Measurements from ENCODE around the gene FGF12.

Gene FGF12

DNA sequence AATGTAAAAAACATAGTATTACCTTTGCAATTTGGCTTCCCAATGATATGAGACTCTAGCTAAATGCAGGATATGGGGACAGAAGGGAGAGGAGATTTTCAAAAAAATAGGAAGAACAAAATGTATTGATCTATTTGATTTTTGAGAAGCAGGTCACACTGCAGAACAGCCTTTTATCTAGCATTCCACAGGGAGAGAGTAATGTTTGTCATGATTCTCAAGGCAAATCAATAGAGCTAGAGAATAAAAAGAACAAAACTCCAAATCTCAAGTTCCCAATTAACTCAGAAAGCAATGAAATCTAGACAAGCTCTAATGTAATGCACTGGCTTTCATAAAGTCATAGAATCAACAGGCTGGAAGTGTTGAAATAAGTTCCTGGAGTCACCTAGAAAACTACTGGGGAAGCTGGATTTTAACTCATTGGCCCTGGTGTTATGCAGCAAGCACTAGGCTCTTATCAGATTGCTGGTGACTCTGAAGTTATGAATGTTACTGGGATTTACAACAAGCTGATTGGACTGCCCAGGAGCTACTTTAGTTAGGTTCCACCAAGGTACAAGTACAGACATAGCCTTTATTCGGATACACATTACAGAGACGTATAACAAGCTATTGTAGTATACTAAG, 442.8 kb downstream of the FGF12 start:
- DNase-seq (ENCODE audit: low spot score), result no peak
- TF ChIP-seq, protein P1, sequence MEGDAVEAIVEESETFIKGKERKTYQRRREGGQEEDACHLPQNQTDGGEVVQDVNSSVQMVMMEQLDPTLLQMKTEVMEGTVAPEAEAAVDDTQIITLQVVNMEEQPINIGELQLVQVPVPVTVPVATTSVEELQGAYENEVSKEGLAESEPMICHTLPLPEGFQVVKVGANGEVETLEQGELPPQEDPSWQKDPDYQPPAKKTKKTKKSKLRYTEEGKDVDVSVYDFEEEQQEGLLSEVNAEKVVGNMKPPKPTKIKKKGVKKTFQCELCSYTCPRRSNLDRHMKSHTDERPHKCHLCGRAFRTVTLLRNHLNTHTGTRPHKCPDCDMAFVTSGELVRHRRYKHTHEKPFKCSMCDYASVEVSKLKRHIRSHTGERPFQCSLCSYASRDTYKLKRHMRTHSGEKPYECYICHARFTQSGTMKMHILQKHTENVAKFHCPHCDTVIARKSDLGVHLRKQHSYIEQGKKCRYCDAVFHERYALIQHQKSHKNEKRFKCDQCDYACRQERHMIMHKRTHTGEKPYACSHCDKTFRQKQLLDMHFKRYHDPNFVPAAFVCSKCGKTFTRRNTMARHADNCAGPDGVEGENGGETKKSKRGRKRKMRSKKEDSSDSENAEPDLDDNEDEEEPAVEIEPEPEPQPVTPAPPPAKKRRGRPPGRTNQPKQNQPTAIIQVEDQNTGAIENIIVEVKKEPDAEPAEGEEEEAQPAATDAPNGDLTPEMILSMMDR (IDR thresholded peaks at IDR 0.05; ENCODE audit: extremely low read depth, insufficient read depth, missing control alignments), result no peak
- in situ Hi-C loops (cut with MboI; ENCODE audit: low pct_unique_long_range_greater_than_20kb, low sequenced_read_pairs, unreplicated experiment), result no loop called here

DNA sequence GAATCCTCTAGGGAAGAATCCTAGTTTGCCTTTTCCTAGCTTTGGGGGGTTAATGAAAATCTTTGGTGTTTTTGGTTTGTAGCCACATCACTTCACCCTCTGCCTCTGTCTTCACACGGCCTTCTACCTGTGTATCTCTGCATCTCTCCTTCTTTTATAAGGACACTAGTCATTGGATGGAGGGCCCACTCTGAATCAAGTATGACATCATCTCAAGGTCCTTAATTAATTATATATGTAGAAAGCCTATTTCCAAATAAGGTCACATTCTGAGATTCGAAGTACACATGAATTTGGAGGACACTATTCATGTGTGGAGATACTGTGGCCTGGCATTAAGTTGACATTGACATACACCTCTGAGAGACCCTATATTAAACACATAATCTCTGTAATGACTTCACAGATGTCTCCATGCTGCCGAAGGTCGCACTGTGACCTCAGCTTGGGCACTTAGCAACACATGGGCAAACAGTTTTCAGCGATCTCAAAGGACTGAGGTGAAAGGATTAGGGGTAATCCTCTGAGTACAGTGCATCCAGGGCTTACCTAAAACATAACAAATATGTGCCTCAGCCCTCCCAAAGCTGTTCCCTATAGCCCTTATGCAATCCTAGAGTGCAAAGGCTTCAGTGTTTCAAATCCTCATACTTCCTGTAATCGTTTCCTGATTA, 446.0 kb downstream of the FGF12 start:
- TF ChIP-seq, protein P1 (IDR thresholded peaks at IDR 0.05; ENCODE audit: extremely low read depth, insufficient read depth, missing control alignments), result no peak
- in situ Hi-C loops (cut with MboI; ENCODE audit: low pct_unique_long_range_greater_than_20kb, low sequenced_read_pairs, unreplicated experiment), result no loop called here
- DNase-seq (ENCODE audit: low spot score), result no peak

DNA sequence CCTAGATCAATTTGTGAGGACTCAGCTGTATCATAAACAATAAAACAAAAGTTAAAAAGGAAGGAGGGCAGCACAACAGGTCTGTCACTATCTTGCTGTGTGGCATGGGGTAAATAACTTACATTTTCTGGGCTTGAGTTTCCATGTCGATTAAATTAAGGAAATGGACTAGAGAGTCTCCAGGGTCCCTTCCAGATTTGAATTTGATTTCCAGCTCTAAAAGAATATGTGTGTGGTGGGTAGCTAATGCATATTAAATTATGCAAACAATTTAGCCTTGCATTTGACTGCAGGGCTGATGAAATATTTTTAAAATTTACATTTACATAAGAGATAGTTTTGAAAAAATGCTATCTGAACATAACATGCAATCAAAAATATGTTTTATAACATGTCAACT, 447.7 kb downstream of the FGF12 start:
- in situ Hi-C loops (cut with MboI; ENCODE audit: low pct_unique_long_range_greater_than_20kb, low sequenced_read_pairs, unreplicated experiment), result no loop called here
- no peak for DNase-seq (ENCODE audit: low spot score)
- TF ChIP-seq, protein P1 (IDR thresholded peaks at IDR 0.05; ENCODE audit: extremely low read depth, insufficient read depth, missing control alignments), result no peak

- TF ChIP-seq, protein P1 (IDR thresholded peaks at IDR 0.05; ENCODE audit: extremely low read depth, insufficient read depth, missing control alignments), result no peak
- no peak for DNase-seq (ENCODE audit: low spot score)
- in situ Hi-C loops (cut with MboI; ENCODE audit: low pct_unique_long_range_greater_than_20kb, low sequenced_read_pairs, unreplicated experiment), result no loop called here
These were observed 449.9 kb downstream of the FGF12 start for GRCh38 chr3:192277477-192277876.

DNA sequence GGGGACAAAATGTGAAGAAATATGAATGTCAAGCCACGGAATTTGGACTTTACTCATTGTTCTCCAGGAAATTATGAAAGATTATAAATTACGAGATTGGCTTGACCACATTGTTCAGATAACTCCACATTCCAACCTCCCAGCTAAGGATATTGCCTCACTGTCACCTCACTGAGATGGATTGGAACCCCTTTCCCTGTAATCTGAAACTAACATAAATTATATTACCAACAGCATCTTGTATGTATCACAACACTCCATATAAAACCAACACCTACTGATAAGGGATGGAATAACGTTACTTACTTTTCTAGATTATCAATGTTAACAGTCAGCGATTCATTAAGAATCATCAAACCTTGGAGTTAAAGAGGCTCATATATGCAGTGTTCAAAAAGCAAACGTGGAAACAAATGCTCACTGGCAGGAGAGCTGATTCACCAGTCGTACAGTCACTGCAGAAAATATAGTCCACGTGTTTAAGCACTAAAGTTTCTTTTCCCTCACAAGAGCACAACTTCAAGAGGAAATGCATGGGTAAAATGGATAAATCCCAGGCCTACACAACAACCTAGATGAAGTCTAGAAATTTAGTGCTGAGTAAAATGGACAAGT, 451.5 kb downstream of the FGF12 start:
- in situ Hi-C loops (cut with MboI; ENCODE audit: low pct_unique_long_range_greater_than_20kb, low sequenced_read_pairs, unreplicated experiment), result no loop called here
- TF ChIP-seq, protein P1 (IDR thresholded peaks at IDR 0.05; ENCODE audit: extremely low read depth, insufficient read depth, missing control alignments), result no peak

DNA sequence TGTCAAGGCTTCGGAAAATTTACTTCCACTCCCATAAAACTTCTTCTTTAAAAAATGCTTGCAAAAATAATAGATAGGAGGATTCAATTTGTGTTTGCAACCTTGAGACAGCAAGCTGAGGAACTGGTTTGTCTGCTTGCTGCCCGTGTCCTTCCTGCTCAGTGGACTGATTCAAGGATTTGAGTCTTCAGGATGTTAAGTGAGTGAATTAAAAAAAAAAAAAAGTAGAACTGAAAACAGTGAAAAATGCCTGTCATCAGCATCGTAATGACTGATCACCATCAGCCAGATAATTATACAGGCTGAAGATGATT, 453.7 kb downstream of the FGF12 start:
- in situ Hi-C loops (cut with MboI; ENCODE audit: low pct_unique_long_range_greater_than_20kb, low sequenced_read_pairs, unreplicated experiment), result no loop called here
- DNase-seq (ENCODE audit: low spot score), result no peak
- TF ChIP-seq, protein P1 (IDR thresholded peaks at IDR 0.05; ENCODE audit: extremely low read depth, insufficient read depth, missing control alignments), result no peak

More for the DNA sequence above, 451.5 kb downstream of the FGF12 start:
- DNase-seq (ENCODE audit: low spot score), result no peak

All from GM13977 (cell line).